GM18951 (cell line): Measurements from ENCODE around the gene SCMH1.
A peak's percentile ranks its signal among the peaks of the same experiment; 100 is the strongest.

Source experiments
- POLR2A ChIP-seq: IDR thresholded peaks from 4 replicates; pipeline ENCODE4 v1.6.1; 2011; ENCODE audit warnings: mild to moderate bottlenecking; ENCODE audit not compliant: insufficient read length, insufficient read depth; ENCODE audit errors: extremely low read depth
- in situ Hi-C: fragments of 300-500 bp; cut with MboI; formaldehyde crosslinking; loops from one replicate; pipeline ENCODE4 v1.12.0; 2022; ENCODE audit warnings: low sequenced_read_pairs, mixed read lengths, inconsistent platforms; ENCODE audit not compliant: unreplicated experiment

SCMH1 gene

GRCh38 chr1:41022424-41022823, 219.7 kb downstream of the SCMH1 start:
- TF ChIP-seq POLR2A, result no peak
- in situ Hi-C loops, result no loop called here

GRCh38 chr1:41021526-41022308, 220.4 kb downstream of the SCMH1 start, which contains the start of gene SLFNL1:
SLFNL1 (minus strand) TSS chr1:41021725; CDS start chr1:41020660, 1,065 bp downstream.
- no peak for TF ChIP-seq POLR2A
- in situ Hi-C loops, result no loop called here

- in situ Hi-C loops, result no loop called here
- TF ChIP-seq POLR2A, result no peak
These were observed 221.5 kb downstream of the SCMH1 start for GRCh38 chr1:41020654-41021053.

DNA sequence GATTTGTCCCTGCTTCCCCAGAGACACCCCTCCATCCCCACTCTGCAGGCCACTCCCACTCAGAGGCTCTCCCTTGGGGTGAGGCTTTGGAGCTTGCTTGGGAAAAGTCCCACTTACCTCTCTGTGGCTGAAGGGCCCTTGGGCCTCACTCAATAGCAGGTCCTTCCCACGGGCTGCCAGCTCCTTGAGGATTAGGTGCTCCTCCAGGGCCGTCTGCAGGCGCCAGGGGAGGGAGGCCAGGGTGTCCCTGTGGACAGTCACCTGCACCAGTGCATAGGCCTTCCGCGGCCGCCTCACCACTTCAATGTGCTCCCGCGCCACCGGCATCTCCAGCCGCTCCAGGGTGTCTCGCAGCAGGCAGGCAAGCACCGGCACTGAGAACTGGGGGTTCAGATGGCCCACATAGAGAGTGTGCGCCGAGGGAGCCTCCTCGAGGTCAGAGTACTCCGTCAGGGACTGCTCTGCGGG, 222.0 kb downstream of the SCMH1 start:
- TF ChIP-seq POLR2A, result no peak
- in situ Hi-C loops, result no loop called here

DNA sequence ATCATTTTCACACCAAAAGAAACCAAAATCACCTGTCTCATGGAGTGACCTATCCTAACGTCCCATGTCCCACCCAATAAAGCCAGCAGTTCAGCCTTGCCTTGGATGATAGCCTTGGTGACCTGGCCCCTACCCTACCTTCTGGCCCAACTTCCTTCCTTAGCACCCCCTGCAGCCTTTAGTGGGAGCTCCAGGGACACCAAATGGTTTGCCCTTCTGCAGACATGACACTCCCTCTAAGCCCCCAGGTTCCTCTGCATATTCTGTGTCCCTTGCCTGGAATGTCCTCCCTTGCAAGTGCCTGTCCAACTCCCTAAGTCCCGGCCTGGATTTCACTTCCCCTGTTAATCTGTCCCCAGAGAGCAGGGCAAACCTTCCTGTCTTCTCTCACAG, 222.8 kb downstream of the SCMH1 start:
- no peak for TF ChIP-seq POLR2A
- in situ Hi-C loops, result no loop called here

DNA sequence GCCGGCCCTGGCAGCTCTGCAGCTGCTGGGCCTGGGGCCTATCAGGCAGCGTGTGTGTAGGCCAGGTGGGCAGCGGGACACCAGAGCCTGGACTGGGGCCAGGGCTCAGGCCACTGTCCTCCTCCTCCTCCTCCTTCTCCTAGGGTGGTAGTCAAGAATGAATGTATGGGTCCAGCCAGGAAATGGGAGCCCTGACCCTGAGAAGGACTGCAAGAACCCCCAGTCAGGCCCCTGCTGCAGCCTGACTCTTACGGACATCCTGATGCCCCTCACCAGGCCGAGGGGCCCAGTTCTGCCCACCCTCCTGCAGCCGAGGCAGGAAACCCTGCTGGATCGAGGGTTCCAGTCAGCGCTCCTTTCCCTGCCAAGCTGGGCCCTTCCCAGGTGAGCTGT, 224.1 kb downstream of the SCMH1 start:
- in situ Hi-C loops, result no loop called here
- no peak for TF ChIP-seq POLR2A

GRCh38 chr1:41017141-41018017, 224.7 kb downstream of the SCMH1 start:
- in situ Hi-C loops, result no loop called here

GRCh38 chr1:41015897-41016470, 226.1 kb downstream of the SCMH1 start:
- in situ Hi-C loops, result no loop called here
- TF ChIP-seq POLR2A, result peak; percentile 24

More at GRCh38 chr1:41017141-41018017, 224.7 kb downstream of the SCMH1 start:
- no peak for TF ChIP-seq POLR2A

- in situ Hi-C loops, result no loop called here
- no peak for TF ChIP-seq POLR2A
These were observed 226.7 kb downstream of the SCMH1 start for GRCh38 chr1:41015281-41015896.

DNA sequence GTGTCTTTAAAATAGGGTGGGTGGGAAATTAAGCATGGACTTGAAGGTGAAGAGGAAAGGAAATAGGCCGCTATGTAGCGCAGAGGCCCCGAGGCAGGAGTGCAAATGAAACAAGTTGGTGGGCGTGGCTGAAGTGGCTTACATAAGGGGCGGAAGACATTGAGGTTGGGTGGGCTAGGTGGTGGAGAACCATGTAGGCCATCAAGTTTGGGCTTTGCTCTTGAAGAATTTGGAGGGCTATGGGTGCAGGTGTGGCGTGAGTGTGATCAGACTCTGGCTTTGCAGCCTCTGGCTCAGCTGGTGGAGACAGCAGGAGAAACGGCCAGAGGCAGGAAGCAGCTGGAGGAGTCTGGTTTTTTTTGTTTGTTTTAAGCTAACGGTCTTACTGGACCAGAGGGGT, 227.2 kb downstream of the SCMH1 start:
- no peak for TF ChIP-seq POLR2A
- in situ Hi-C loops, result no loop called here

- TF ChIP-seq POLR2A, result no peak
- in situ Hi-C loops, result no loop called here
These were observed 228.3 kb downstream of the SCMH1 start for GRCh38 chr1:41013796-41014195.

GRCh38 chr1:41013024-41013423, 229.1 kb downstream of the SCMH1 start:
- in situ Hi-C loops, result no loop called here
- no peak for TF ChIP-seq POLR2A

DNA sequence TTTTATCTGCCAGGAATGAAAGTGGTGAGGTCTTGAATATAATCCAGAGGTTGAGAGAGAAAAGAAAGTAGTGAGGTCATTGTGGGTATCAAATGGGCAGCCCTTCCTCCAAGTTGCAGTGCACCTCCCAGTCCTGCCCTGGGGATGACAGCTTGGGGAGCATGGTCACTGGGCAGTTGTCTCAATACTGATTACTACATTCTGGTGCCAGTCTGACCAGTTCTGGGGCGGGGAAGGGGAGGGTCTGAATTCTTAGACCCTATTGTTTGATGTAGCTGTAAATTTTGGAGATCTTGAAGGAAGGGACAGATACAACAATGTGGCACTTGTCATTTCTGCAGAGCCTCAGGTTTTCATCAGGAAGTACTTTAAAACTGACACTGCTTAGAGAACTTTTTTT, 231.8 kb downstream of the SCMH1 start:
- TF ChIP-seq POLR2A, result no peak

More for the DNA sequence above, 231.8 kb downstream of the SCMH1 start:
- in situ Hi-C loops, result no loop called here
